PC-3 (cell line): ENCODE data around the gene RNF181. TPM values are rescaled to one million over a fixed set of nuclear protein-coding genes. Genes with fewer than 3 reads are reported as not detected.

Experiments used
- ATAC-seq: fragments of 200-7000 bp; cut with Tn5 transposase; 2 replicates; pipeline ENCODE4 v1.9.1; 2020; ENCODE audit warnings: mild to moderate bottlenecking, moderate library complexity
- BruUV-seq: library from RNA; stranded (reverse); fragments of 400-500 nt; replicated peaks from 2 replicates; lab custom pipeline; 2021; lab: Mats Ljungman, UMichigan
- CTCF ChIA-PET: fragments of 300-600 bp; sonication (Branson Sonifier 250); formaldehyde crosslinking; loops from one replicate; lab custom pipeline; 2022; ENCODE audit warnings: antibody characterized with exemption; lab: Charles Lee
- POLR2A ChIA-PET: fragments of 300-600 bp; sonication (Branson Sonifier 250); formaldehyde crosslinking; loops from one replicate; lab custom pipeline; 2022; ENCODE audit warnings: antibody characterized with exemption; ENCODE audit not compliant: unreplicated experiment; lab: Charles Lee
- DNase-seq: peaks from one replicate; pipeline ENCODE4 v3.0.0-alpha.2; 2015
- H2AFZ ChIP-seq: fragments of 300-600 bp; sonication (generic); 2 replicates; pipeline ENCODE4 v1.6.0; 2016; ENCODE audit warnings: antibody characterized with exemption, low read length
- H3F3A ChIP-seq: fragments of 300-600 bp; sonication (generic); one replicate; pipeline ENCODE4 v1.6.0; 2017; ENCODE audit warnings: antibody characterized with exemption, low read length, control low read depth, mild to moderate bottlenecking; ENCODE audit not compliant: unreplicated experiment
- H3K27ac ChIP-seq: fragments of 300-600 bp; sonication (generic); 2 replicates; pipeline ENCODE4 v1.5.1; 2016; ENCODE audit warnings: mild to moderate bottlenecking, low read length
- H3K27me3 ChIP-seq: fragments of 300-600 bp; sonication (generic); 2 replicates; pipeline ENCODE4 v1.6.1; 2016; ENCODE audit warnings: low read length, mixed read lengths
- H3K36me3 ChIP-seq: fragments of 300-600 bp; sonication (generic); 2 replicates; pipeline ENCODE4 v1.6.1; 2016; ENCODE audit warnings: low read depth, mixed run types, low read length, mixed read lengths
- H3K4me1 ChIP-seq: fragments of 300-600 bp; sonication (generic); 2 replicates; pipeline ENCODE4 v1.5.1; 2016; ENCODE audit warnings: low read length; ENCODE audit not compliant: insufficient read depth
- H3K4me2 ChIP-seq: fragments of 300-600 bp; sonication (generic); 2 replicates; pipeline ENCODE4 v1.6.0; 2016; ENCODE audit warnings: low read length
- H3K4me3 ChIP-seq: fragments of 300-600 bp; sonication (generic); 2 replicates; pipeline ENCODE4 v1.5.1; 2016; ENCODE audit warnings: mild to moderate bottlenecking, low read length, mixed read lengths
- H3K79me2 ChIP-seq: fragments of 300-600 bp; sonication (generic); 2 replicates; pipeline ENCODE4 v1.6.1; 2017; ENCODE audit warnings: low read length, mixed read lengths
- H3K9ac ChIP-seq: fragments of 300-600 bp; sonication (generic); 2 replicates; pipeline ENCODE4 v1.6.0; 2016; ENCODE audit warnings: mild to moderate bottlenecking, low read length
- H3K9me2 ChIP-seq: fragments of 300-600 bp; sonication (generic); replicated peaks from 2 replicates; pipeline ENCODE4 v1.6.1; 2016; ENCODE audit warnings: mixed run types, low read length, mixed read lengths
- H3K9me3 ChIP-seq: fragments of 300-600 bp; sonication (generic); 2 replicates; pipeline ENCODE4 v1.6.1; 2016; ENCODE audit warnings: low read length, mixed read lengths
- H4K20me1 ChIP-seq: fragments of 300-600 bp; sonication (generic); 2 replicates; pipeline ENCODE4 v1.6.1; 2016; ENCODE audit warnings: low read length, mixed read lengths
- EZH2 ChIP-seq: fragments of 300-600 bp; sonication (generic); IDR thresholded peaks from one replicate; pipeline ENCODE4 v1.6.1; 2017; ENCODE audit warnings: antibody characterized with exemption, mild to moderate bottlenecking, low read length; ENCODE audit not compliant: unreplicated experiment
- EZH2phosphoT487 ChIP-seq: fragments of 300-600 bp; sonication (generic); IDR thresholded peaks from 2 replicates; pipeline ENCODE4 v1.6.1; 2018; ENCODE audit warnings: mild to moderate bottlenecking, antibody characterized with exemption, low read length, borderline replicate concordance
- intact Hi-C: fragments of 100-400 bp; cut with micrococcal nuclease; formaldehyde crosslinking; loops from 2 replicates; pipeline ENCODE4 v1.9.0; 2023
- total RNA-seq: library from RNA; depleted of rRNA; stranded (reverse); fragments of >200 nt; gene quantifications from 2 replicates; pipeline ENCODE4 v1.2.3, GENCODE V29; 2014
- TF ChIP-seq, protein P1 (sequence below): fragments of 300-600 bp; sonication (generic); conservative IDR thresholded peaks from 2 replicates; pipeline ENCODE4 v1.5.1; 2017; ENCODE audit warnings: antibody characterized with exemption, low read depth, mild to moderate bottlenecking, low read length

Gene RNF181
- total RNA-seq, 1 experiment from 2014 or later = 225 TPM

DNA sequence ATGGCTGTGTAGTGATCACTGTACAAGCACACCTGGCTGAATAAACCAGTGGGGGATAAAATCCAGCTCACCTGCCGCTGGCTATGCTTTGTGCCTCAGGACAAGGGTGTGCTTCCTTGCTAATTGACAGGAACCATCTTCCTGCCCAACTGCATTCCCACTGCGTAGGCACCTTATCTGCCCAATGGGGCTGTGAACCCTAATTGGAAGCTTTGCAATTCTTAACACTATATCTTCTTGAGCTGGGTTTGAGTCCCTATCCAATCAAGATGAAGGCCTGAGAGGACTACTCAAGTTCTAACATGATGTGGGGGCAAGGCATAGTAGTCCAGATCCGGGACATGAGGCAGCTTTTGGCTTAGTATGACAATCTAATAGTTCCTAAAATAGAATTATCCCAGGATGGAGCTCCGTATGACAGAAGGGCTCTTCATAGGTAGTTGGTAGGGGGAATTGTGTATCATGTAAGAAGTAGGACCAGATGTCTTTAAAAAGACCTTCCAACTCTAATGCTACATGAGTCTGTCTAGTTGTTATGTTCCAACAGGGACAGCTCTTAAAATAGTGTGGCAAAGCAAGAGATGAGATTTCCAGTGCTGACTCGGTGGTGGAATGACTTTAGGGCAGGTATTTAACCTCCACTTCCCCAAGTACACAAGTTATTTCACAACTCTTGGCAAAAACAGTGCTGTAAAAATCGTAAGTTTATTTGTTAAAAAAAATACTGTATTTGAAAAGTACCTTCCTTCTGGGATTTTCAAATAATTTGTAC, 9.2 kb downstream of the RNF181 start:
- ChIA-PET CTCF (no interaction called here), POLR2A (interaction anchor here (0.7 kb wide), 1 partner anchor 12 kb away, joined by 5 read pairs; no protein-coding TSS in a partner anchor)
- Histone ChIP-seq H2AFZ (no peak overlapping the region), H3F3A (no peaks in the 10 kb centered on the region), H3K9me2 (no peaks in the 10 kb centered on the region), H3K4me1 (peaks cover 4% of the 10 kb centered on the region; the same call in 1 of the 2 replicates), H3K36me3 (peaks cover 5% of the 10 kb centered on the region; the same call in 1 of the 2 replicates), H3K4me2 (peak overlapping the region; percentile 20), H3K9ac (no peak overlapping the region), H3K79me2 (peaks cover 11% of the 10 kb centered on the region; the same call in 1 of the 2 replicates), H3K27me3 (no peaks in the 10 kb centered on the region), H3K9me3 (no peaks in the 10 kb centered on the region), H3K4me3 (no peak overlapping the region), H3K27ac (no peak overlapping the region), H4K20me1 (no peaks in the 10 kb centered on the region)
- no peak for DNase-seq
- no TSS peak for BruUV-seq
- no peak for ATAC-seq
- TF ChIP-seq EZH2phosphoT487 = no peak
- no peak for TF ChIP-seq EZH2
- TF ChIP-seq, protein P1, sequence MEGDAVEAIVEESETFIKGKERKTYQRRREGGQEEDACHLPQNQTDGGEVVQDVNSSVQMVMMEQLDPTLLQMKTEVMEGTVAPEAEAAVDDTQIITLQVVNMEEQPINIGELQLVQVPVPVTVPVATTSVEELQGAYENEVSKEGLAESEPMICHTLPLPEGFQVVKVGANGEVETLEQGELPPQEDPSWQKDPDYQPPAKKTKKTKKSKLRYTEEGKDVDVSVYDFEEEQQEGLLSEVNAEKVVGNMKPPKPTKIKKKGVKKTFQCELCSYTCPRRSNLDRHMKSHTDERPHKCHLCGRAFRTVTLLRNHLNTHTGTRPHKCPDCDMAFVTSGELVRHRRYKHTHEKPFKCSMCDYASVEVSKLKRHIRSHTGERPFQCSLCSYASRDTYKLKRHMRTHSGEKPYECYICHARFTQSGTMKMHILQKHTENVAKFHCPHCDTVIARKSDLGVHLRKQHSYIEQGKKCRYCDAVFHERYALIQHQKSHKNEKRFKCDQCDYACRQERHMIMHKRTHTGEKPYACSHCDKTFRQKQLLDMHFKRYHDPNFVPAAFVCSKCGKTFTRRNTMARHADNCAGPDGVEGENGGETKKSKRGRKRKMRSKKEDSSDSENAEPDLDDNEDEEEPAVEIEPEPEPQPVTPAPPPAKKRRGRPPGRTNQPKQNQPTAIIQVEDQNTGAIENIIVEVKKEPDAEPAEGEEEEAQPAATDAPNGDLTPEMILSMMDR = no peak
- intact Hi-C loops = loop anchor here (5.0 kb wide), 1 partner anchor 277 kb away; the partner anchor contains the start of gene TGOLN2

DNA sequence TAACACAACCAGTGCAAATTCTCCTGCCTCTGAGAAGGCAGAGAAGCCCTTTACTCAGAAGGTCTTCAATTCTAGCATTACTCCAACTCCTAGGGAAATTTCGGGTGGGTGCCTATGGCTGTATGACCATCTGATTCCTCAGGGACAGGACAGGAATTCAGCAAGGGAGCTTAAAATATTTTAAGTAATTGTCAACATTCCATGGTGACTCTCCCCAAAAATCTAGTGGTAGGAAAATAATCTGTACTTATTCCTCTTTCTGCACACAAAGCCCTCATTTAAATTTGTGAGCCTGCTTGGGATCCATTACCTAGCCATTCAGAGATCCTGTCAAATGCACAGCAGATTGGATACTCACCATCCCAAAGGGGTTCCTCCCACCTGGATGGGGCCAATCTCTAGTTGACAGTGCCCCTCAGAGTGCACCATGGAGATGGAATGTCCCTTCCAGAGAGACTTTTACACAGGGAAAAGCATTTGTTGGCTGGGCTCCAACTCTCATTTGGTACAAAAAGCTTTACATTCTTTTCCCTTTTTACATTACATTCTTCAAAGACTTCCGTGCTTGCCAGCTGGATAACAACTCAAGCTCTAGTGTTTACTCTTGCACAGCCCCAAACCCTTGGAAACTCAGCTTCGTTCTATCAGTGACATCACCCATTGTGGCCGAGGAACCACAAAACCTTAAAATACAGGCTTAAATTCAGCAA, 10.0 kb downstream of the RNF181 start:
- no TSS peak for BruUV-seq

DNA sequence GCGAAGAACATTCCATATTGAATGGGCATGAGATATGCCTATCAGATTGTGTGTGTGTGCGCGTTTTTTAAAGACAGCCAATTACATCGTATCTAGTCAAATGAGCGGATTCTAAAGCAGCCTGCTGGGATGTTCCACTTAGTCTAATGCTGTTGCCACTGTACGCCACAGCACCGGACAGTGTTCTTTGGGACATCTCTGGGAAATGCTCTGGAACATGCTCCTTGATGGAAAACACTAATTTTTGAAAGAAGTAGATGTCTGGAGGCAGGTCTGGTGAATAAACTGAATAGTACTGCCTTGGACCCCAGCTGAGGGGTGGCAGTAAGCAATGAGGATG, 10.5 kb downstream of the RNF181 start:
- BruUV-seq = no TSS peak
- H3K9ac ChIP-seq = no peak overlapping the region
- CTCF ChIA-PET = no interaction called here
- peaks cover 8% of the 10 kb centered on the region; the same call in 1 of the 2 replicates for H3K4me1 ChIP-seq
- H3K4me3 ChIP-seq = no peak overlapping the region
- no peaks in the 10 kb centered on the region for H3K9me3 ChIP-seq
- ATAC-seq = no peak
- peaks cover 5% of the 10 kb centered on the region; the same call in 1 of the 2 replicates for H3K36me3 ChIP-seq
- H3K27ac ChIP-seq = no peak overlapping the region
- intact Hi-C loops = no loop called here
- no peaks in the 10 kb centered on the region for H4K20me1 ChIP-seq
- TF ChIP-seq EZH2 (no peak), EZH2phosphoT487 (no peak)
- TF ChIP-seq, protein P1 = no peak
- no peak overlapping the region for H3K4me2 ChIP-seq
- POLR2A ChIA-PET = no interaction called here
- no peaks in the 10 kb centered on the region for H3K27me3 ChIP-seq
- no peaks in the 10 kb centered on the region for H3K9me2 ChIP-seq
- DNase-seq = no peak
- H2AFZ ChIP-seq = no peak overlapping the region
- peaks cover 21% of the 10 kb centered on the region for H3K79me2 ChIP-seq
- H3F3A ChIP-seq = no peaks in the 10 kb centered on the region

More for the DNA sequence above, 10.0 kb downstream of the RNF181 start:
- ATAC-seq (no peak), DNase-seq (no peak)
- POLR2A ChIA-PET = interaction anchor here (0.6 to 0.7 kb wide), 2 partner anchors 13 to 104 kb away, joined by 3 to 5 read pairs; no protein-coding TSS in a partner anchor
- Histone ChIP-seq H3F3A (no peaks in the 10 kb centered on the region), H3K9me2 (no peaks in the 10 kb centered on the region), H3K27me3 (no peaks in the 10 kb centered on the region), H3K9me3 (no peaks in the 10 kb centered on the region), H3K4me1 (peaks cover 8% of the 10 kb centered on the region; the same call in 1 of the 2 replicates), H4K20me1 (no peaks in the 10 kb centered on the region), H3K79me2 (peaks cover 17% of the 10 kb centered on the region), H2AFZ (no peak overlapping the region), H3K36me3 (peaks cover 5% of the 10 kb centered on the region; the same call in 1 of the 2 replicates), H3K27ac (no peak overlapping the region), H3K9ac (no peak overlapping the region), H3K4me3 (no peak overlapping the region), H3K4me2 (peak overlapping the region; percentile 20; the same call in 1 of the 2 replicates)
- no peak for TF ChIP-seq EZH2
- CTCF ChIA-PET = no interaction called here
- intact Hi-C loops = no loop called here
